RWPE1 (cell line): ENCODE measurements around the gene PIP4K2C.

Experiments
- CTCF ChIA-PET: fragments of 350-600 bp; sonication (Branson Sonifier 250); formaldehyde crosslinking; extraction: SDS; loops from one replicate; lab custom pipeline; 2021; lab: Yijun Ruan, JAX
- POLR2A ChIA-PET: fragments of 400-600 bp; formaldehyde crosslinking; extraction: SDS; loops from one replicate; lab custom pipeline; 2020; ENCODE audit warnings: antibody characterized with exemption; ENCODE audit not compliant: low non-redundant PET; lab: Yijun Ruan, JAX
- DNase-seq: peaks from one replicate; pipeline ENCODE4 v3.0.0; 2012; ENCODE audit warnings: low spot score
- H3K27ac ChIP-seq: fragments of 450-650 bp; 2 replicates; pipeline ENCODE4 v1.5.1; 2017
- TF ChIP-seq, protein P1 (sequence below): fragments of 450-650 bp; conservative IDR thresholded peaks from 2 replicates; pipeline ENCODE4 v1.5.1; 2017; ENCODE audit warnings: low read depth, mild to moderate bottlenecking

Gene PIP4K2C

DNA sequence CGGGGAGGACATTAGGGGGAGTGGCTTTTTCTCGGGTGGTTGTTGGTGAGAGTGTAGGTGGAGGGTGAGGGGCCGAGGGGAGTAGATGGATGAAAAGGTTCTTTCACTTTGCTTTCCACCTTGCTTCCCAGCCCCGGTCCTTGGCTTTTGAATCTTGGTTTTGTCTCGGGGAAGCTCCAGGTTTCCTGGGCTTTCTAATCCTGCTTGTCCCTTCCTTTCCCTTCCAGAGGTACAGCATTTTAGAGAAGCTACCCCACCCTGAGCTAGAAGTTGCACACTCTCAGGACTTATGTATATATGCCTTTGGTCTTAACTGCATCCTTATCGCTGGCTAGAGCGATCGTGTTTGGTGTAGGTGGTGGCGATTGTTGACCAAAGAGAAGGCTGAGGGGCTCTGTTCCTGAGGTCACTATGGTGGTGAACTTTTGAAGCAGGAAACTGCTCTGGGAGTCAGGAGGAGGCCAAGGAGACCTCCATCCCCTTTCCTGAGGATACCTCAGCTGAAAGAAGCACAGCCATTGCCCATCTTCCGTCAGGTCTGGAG lies 862 bp downstream of the PIP4K2C start:
- DNase-seq = no peak
- TF ChIP-seq, protein P1, sequence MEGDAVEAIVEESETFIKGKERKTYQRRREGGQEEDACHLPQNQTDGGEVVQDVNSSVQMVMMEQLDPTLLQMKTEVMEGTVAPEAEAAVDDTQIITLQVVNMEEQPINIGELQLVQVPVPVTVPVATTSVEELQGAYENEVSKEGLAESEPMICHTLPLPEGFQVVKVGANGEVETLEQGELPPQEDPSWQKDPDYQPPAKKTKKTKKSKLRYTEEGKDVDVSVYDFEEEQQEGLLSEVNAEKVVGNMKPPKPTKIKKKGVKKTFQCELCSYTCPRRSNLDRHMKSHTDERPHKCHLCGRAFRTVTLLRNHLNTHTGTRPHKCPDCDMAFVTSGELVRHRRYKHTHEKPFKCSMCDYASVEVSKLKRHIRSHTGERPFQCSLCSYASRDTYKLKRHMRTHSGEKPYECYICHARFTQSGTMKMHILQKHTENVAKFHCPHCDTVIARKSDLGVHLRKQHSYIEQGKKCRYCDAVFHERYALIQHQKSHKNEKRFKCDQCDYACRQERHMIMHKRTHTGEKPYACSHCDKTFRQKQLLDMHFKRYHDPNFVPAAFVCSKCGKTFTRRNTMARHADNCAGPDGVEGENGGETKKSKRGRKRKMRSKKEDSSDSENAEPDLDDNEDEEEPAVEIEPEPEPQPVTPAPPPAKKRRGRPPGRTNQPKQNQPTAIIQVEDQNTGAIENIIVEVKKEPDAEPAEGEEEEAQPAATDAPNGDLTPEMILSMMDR = no peak
- H3K27ac ChIP-seq = peak overlapping the region; percentile 65
- ChIA-PET CTCF (interaction anchor here (0.8 to 3.3 kb wide), 7 partner anchors 8 to 116 kb away, joined by 3 to 26 read pairs (median 4); partner anchors contain the start of genes B4GALNT1 and OS9), POLR2A (interaction anchor here (0.5 kb wide), 1 partner anchor 111 kb away, joined by 3 read pairs; no protein-coding TSS in a partner anchor)

DNA sequence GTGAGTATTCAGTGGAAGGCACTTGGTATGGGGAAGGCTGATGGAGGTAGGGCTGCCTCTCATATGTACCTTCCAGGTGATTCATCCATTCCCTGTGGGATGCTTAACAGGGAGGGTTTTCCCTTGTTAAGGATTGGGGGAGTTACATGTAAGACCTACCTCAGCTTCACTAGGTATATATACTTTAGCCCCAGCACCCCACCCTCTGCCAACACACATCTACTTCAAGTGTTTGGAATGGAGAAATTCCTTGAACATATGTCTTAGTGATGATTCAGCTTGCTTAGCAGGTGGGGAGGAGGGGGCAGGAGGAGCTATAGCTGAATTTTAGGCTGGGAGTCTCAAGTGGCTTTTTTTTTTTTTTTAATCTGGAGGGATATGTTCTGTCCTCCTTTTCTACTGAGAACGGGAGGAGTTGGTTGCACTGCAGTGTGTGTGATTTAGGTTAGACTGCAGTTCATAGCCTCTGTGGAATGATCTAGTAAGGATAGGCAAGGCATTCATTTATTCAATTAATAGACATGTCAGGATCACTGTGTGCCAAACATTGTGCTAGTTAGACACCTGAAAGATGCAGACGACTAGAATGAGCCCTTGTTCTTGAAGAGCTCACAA lies 1.7 kb downstream of the PIP4K2C start:
- no peak overlapping the region for H3K27ac ChIP-seq
- ChIA-PET CTCF (interaction anchor here (1.0 to 3.3 kb wide), 3 partner anchors 9 to 101 kb away, joined by 4 to 26 read pairs (median 13); partner anchors contain the start of genes B4GALNT1 and OS9), POLR2A (interaction anchor here (0.6 kb wide), 1 partner anchor 144 kb away, joined by 3 read pairs; no protein-coding TSS in a partner anchor)
- peak; percentile 51 for DNase-seq
- TF ChIP-seq, protein P1 = no peak

- ChIA-PET CTCF (interaction anchor here (1.9 to 3.3 kb wide), 2 partner anchors 10 to 39 kb away, joined by 13 to 26 read pairs; partner anchors contain the start of gene B4GALNT1), POLR2A (interaction anchor here (0.6 kb wide), 2 partner anchors 72 to 144 kb away, joined by 3 to 7 read pairs; no protein-coding TSS in a partner anchor)
- no peak overlapping the region for H3K27ac ChIP-seq
- TF ChIP-seq, protein P1 = no peak
- no peak for DNase-seq
Measured at GRCh38 chr12:57593187-57593586, 2.2 kb downstream of the PIP4K2C start.

DNA sequence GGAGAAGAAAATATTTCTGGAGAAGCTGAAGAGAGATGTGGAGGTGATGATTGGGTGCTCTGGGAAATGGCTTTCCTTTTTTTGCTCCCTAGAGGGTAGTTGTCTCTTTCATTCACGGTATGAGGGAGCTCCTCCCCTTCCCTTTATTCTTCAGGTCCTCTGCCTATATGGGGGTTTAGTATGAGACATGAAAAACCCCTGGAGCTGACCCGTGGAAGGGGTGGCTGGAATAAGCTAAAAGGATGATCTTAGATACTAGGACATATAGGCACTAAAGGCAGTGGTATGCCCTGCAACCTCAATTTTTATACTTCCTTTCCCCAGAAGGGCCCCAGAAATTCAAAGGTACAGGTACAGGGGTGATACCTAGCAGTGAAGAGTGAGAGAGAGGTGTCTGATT lies 9.4 kb downstream of the PIP4K2C start:
- no peak for DNase-seq
- TF ChIP-seq, protein P1 = no peak
- CTCF ChIA-PET = interaction anchor here (0.9 to 1.1 kb wide), 4 partner anchors 16 to 22 kb away, joined by 3 to 7 read pairs (median 4); no protein-coding TSS in a partner anchor
- no peak overlapping the region for H3K27ac ChIP-seq
- POLR2A ChIA-PET = no interaction called here

- H3K27ac ChIP-seq = no peak overlapping the region
- ChIA-PET CTCF (no interaction called here), POLR2A (no interaction called here)
- no peak for DNase-seq
- TF ChIP-seq, protein P1 = no peak
Measured at GRCh38 chr12:57602544-57602943, 11.6 kb downstream of the PIP4K2C start.

- ChIA-PET POLR2A (no interaction called here), CTCF (interaction anchor here (0.6 to 1.0 kb wide), 4 partner anchors 17 to 391 kb away, joined by 3 to 6 read pairs (median 4); no protein-coding TSS in a partner anchor)
- TF ChIP-seq, protein P1 = no peak
- H3K27ac ChIP-seq = peak overlapping the region; percentile 45; the same call in 1 of the 2 replicates
- DNase-seq = no peak
Measured at GRCh38 chr12:57603324-57603723, 12.3 kb downstream of the PIP4K2C start.
